COLO668 (cell line): ENCODE results near the gene GABARAP.
"Not testable (repeated sequence)": the region's sequence is repeated elsewhere in the genome, so short reads cannot be mapped to it uniquely, and the experiment has no call there.

ENCODE experiments used
- DNase-seq: peaks from one replicate; lab custom pipeline; 2025; ENCODE audit not compliant: unreplicated experiment; lab: John Stamatoyannopoulos, UW

The GABARAP gene

DNA sequence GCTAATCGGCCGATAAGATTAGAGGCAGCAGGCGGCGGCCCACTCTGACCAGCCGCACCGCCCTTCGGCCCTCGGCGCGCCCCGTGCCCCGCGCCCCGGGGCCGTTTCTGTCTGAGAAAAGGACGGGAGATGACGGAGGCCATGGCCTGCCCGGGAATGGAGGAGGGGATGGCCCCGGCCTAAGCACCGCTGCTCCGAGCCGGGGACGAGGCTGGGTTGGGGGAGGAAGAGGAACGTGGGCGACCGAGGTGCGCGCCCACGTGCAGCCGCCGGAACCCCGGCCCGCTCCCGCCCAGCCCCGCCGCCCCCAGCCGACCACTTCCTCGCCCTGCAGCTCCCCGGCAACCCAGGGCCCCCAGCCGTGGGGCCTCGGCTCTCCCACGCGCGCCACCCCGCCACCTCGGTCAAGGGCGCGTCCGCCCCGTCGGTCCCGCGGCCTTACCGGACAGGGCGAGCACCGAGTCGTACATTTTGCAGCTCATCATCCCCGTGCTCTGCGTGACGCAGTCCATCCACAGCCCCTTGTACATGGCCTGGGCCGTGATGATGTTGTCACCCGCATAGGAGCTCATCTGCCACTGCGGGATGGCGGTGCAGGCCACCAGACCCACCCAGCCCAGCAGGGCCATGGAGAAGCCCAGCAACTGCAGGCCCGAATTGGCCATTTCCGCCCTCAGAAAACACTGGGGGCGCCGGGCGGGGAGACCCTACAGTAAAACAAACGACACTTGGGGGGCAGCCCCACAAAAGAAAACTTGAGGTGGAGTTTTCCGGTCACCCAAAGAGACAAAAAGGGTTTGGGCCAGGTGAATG, 19.3 kb upstream of the GABARAP start:
- peak; percentile 29 for DNase-seq

DNA sequence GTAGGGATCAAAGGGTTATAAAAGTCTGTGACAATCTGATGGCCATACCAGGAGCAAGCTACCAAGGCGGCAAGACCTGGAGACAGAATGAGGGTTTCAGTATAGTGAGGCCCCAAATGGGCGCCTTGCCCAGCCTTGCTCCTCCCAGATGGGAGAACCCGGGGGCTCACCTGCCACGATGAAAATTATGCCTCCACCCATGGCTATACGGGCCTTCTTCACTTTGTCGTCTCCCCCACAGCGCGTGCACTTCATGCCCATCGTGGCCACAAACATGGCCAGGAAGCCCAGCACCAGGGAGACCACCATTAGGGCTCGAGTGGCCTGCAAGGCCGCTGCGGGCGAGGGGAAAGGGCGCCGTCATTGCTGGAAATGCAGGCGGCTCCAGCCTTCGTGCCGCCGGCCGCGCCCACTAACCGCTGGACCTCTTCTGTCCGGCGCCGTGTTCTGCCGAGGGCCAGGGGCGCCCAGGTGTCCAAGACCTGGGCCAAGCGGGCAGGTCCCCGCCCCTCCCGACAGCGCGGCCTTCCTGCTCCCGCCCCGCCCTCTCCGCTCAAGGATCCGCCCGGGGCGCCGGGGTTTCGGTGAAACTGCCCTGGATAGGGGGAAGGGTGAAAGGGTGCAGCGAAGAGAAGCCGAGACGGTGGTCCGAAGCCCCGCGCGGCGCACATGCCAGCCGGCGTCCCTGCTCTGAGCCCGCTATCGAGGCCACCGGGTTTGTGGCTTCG, 18.6 kb upstream of the GABARAP start:
- DNase-seq, result peak; percentile 78

DNA sequence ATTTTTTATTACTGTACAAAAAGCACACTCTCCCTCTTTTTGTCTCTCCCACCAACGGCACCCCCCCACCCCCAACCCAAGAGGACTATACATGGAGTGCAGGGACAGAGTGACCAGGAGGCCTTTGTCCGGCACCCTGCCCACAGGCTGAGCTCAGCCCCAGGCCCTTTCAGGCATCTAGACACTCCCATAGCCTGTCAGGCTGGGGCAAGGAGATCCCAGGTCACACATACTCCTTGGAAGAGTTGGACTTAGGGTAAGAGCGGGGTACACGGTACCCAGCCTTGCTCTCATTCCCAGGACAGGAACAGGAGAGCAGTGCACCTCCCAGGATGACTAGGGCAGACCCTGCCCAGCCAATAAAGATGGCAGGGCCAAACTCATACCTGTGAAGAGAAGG, 17.9 kb upstream of the GABARAP start:
- no peak for DNase-seq

DNA sequence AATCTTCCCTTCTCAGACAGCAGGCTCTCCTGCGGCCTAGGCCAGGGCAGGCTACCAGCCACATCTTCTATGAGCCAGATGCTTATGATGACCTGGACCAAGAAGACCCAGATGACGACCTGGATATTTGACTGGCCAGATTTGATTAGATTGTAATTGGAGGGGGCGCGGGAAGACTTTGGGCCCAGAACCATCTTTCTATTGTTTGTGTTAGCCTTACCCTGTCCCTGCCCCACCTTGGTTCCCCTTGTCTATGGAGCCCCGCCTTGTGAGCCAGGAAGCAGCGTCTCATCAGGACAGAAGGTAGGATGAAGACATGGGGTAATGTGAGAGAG, 17.3 kb upstream of the GABARAP start:
- no peak for DNase-seq

DNA sequence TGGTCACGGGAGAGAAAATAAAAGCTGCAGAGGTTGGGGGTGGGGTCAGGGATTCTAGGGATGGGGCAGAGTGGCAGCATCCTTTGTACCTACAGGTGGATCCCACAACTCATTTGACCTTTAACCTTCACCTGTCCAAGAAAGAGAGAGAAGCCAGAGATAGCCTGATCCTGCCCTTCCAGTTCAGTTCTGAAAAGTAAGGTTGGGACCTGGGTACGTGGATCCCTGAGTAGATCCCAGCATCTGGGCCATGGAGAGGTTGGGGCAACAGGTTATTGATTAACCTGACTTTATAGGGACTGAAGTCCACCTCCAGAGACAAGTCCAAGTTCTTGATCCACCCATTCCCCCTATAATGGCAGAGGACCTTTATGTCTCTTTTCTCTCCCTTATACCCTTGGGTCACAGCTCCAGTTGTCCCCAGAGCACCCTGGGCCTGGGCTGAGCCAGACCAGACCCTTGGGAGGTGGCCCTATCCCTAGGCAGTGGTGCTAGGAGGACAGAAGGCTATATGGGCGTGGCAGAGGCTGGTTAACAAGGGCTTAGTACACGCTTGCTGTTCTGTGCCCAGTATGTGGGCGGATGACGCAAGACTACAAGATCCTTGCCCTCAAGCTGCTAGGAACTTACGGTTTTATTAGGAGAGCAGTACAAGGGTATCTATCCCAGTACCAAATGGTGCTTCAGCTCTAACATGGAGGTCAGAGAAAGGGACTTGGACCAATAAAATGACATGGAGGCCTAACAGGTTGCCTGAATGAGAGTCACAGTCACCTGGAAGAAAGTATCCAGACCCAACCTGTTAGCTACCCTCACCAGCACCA, 16.7 kb upstream of the GABARAP start:
- peak; percentile 14 for DNase-seq

DNA sequence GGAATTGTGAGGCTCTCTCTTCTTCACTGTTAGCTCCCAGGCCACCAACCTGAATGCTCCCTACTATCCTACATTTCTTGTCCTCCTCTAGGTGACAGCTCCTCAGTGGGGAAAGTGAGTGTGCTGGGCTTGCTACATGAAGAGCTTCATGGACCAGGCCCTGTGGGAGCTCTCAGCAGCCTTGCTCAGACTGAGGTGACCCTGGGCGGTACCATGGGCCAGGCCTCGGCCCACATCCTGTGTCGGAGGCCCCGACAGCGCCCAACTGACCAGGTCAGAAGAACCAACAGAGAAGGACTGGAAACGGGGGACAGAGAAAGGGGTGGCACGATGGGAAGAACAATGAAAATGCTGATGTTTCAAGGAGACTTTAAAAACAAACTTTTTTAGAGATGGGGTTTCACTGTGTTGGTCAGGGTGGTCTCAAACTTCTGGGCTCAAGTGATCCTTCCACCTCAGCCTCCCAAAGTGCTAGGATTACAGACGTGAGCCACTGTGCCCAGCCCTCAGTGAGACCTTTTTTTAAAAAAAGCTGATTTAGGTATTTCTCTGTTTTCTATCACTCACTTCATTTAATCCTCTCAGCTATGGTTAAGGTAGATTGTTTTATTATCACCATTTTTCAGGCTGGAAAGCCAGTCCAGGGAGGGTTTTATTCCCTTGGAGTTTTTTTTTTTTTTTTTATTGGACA, 14.7 kb upstream of the GABARAP start:
- DNase-seq, result no peak

DNA sequence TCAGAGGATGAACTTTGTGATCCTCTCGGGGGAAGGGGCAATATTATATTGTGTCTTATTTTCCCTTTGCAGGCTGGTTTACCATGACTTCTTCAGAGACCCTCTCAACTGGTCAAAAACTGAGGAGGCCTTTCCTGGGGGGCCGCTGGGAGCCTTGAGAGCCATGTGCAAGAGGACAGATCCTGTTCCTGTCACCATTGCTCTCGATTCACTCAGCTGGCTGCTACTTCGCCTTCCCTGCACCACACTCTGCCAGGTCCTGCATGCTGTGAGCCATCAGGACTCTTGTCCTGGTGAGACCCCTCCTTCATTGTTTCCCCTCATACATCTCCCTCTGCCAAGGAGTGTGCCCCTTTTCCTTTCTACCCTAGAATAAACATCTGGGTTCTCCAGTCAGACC, 12.3 kb upstream of the GABARAP start:
- DNase-seq, result no peak

DNA sequence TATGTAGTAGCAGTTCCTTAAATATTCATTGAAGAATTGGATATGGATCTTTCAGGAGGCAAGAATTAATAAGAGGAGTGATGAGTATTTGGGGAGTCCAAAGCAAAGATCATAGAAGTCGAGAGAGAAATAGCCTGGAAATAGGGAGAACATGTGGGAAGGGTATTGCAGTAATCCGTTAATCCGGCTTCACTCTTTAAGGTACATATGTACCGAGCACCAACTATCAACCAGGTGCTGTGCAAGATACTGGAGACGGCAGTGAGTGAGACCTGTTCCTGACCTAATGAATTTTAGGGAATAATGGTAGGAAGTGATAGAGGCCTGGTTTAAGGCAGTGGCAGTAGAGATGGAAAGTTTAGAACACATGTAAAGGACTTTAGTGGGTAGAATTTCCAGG, 10.8 kb upstream of the GABARAP start:
- DNase-seq, result no peak

DNA sequence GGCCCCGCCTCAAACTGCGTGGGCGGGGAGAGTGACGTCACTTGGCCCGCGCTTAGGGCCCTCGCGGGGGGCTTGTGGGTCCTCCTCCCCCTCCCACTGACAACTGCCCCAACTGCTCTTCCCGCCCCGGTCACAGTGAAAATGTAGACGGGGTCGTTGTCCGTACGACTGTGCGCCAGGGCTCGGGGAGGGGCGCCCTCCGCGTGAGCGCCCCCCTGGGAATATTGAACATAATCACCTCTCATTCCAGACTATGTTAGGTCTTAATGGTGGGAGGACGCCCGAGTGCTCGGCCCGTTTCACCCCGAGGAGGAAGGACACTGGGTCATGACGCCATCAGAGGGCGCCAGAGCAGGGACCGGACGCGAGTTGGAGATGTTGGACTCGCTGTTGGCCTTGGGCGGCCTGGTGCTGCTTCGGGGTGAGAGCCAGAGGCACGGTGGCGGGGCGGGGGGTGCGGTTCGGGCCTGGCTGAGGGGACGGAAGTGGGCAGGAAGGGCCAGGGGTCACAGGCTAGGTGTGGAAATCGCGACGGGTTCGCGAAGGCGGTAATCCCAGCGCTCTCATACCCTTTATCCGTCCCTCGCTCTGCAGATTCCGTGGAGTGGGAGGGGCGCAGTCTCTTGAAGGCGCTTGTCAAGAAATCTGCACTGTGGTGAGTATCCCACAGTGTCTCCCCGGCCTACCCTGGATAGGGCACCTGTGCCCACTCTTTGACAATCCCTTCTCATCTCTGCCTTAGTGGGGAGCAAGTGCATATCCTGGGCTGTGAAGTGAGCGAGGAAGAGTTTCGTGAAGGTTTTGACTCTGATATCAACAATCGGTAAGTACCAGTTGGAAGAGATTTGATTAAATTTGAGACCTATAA, 10.2 kb upstream of the GABARAP start, which contains the start of gene ELP5:
Gene ELP5, plus strand, starts transcription at position 40 of the 868 bp plus-strand sequence. Its CDS starts 336 bp downstream, at position 376.
- peak; percentile 89 for DNase-seq

DNA sequence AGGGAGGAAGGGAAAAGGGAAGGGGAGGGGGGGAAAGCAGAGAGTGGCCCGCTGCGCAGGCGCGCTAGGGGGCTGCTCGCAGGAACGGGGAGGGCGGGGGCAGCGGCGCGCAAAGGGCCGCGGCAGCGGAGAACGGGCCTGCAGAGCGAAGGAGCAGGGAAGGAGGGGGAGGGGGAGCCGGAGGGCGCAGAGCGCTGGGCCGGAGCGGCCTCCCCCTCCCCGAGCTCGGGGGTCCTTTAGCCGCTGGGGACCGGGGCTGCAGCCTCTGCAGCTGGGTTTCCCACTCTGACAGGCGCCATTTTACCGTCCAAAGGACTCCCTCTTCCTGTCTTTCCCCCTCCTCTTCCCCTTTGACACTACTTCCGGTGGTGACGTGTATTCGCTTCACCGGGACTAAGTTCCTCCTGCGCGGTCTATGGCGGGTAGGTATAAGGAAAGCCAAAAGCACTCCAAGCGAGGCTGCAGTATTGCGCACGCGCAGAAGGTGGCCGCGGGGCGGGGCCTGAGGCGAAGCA, 9.5 kb upstream of the GABARAP start, which contains the start of gene CTDNEP1:
Gene CTDNEP1, minus strand, starts transcription at position 74 of the 515 bp plus-strand sequence. CDS start 438 bp downstream, outside the sequence.
- peak; percentile 92 for DNase-seq

DNA sequence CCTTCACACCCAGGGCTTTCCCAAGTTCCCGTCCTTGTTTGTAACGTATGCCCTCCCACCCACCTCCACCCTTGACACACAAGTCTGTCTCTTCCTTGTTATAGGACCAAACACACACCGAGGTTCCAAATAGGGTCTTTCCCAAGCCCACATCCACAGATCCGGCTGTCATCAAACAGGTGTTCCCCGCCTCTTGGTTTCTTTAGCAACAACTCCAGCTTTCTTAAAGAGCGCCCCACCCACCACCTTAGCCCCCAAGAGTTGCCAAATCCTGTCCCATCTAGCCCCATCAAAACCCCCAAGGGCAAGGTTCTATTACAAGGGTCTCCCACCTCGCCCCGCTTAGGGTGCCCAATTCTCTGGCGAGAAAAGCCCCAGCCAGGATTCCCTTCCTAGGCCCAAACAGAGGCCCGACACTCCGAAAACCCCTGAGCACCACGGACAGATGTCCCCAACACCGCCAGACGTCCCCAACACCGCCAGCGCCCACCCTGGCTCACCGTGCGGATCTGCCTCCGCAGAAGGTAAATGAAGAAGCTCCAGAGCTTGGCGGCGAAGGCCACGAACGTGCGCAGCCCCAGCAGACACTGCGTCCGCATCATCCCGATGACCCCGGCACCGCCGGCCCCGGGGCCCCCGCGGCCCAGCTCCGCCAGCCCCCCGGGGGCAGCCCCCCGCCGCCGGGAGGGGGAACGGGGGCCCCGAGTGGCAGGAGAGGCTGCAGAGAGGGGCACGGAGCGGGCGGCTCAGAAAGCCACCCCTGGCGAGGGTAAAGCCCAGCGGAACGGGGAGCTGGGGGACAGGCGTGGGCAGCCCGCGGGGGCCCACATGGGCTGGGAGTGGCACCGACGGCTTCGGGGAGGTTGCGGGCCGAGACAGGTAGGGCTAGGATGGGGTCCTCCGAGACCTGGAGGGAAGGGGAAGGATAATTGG, 8.7 kb upstream of the GABARAP start:
- no peak for DNase-seq

DNA sequence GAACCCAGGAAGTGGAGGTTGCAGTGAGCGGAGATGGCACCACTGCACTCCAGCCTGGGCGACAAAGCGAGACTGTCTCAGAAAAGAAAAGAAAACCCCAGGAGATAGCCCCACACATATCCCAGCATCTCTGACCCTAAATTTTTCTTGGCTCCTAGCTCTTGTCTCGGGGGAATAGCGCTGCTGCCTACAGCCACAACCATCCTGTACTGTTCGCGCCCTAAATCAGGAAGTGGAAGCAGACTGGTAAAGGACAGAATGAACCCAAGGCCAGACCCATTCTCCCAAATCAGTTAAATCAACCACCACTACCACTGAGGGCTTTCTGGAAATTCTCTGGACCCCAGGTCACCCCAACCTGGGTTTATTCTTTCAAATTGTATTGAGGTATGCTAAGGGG, 7.6 kb upstream of the GABARAP start:
- no peak for DNase-seq

DNA sequence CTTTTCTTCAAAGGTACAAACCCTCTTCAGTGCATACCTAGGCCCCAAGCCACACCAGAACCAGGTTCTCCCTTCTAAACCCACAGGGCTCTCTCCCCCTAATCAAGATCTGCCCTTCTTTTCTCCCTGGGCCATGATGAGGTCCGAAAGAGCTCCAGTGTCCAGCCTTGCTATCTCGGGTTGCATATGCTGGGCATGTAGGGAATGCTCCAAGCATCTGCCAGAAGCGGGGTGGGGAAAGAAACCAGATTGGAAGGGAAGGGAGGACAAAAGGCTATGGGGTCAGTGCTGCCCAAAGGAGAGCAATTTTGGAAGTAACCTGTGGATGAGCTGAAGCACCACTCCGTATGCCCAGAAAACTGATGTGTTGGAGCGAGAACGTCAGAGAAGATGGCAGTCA, 7.0 kb upstream of the GABARAP start:
- no peak for DNase-seq

DNA sequence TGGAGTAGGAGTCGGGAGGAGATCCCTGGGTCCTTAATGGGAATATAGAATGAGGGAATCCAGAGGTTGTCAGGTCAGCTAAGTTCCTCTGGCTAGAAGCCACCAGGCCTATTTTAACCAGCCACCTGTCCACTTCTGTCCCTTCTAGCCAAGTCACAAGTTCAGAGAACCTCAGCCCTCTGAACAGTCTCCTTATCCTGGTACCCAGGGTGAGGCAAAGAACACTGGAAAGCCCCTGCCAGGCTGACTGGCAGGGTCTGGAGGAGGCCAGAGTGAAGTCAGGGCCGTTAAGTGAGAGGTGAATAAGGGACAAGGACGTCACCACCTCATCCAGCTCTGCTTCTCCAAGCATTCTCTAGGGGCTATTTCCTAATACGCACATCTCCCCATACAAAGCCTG, 6.5 kb upstream of the GABARAP start:
- no peak for DNase-seq

DNA sequence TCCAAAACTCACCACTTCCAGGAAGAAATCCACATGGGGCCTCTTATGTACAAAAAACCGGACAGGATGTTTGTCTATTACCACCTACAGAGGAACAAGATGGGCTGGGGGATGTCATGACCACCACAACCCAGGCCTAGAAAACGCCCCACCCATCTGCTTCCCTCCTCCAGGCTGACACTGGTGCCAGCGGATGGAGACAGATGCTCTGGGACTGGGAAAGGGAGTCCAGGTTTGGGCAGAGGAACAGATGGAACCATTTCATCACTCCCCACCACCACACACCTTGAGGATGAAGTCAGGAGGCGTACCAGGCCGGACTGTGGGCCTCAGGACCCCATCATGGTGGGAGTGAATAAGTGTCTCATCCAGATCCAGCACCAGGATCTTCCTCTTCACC, 4.5 kb upstream of the GABARAP start:
- no peak for DNase-seq

DNA sequence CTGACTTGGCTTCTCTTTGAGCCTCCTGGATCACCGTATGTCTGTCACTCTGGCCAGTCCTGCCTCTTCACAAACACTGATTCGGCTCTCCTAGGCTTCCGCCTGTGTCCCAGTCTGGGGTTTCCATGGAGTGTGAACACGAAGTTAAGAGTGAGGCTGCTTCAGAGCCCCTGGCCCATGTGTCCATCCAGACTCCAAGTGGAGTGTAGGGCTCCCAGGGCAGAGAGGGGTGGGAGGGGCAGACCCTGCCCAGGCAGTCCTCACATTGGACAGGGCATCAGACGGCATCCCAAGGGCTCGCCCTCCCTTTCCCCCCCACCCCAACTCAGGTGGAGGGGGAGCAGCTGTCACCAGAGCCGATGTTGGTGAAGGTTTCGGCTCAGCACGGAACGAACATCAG, 1.6 kb upstream of the GABARAP start:
- not testable (repeated sequence) for DNase-seq

DNA sequence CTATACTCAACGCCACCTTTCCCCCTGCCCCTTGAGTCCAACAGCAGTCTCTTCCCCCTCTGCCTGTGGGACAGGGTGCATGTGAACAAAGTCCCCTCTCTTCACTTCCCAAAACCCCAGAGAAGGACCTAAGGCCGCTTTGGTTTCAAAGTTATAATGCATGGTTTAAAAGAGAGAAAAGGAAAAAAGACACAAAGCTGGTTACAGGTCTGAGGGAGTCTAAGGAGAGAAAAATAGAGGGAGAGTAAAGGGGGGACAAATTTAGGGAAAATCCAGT, 1.1 kb upstream of the GABARAP start:
- no peak for DNase-seq

DNA sequence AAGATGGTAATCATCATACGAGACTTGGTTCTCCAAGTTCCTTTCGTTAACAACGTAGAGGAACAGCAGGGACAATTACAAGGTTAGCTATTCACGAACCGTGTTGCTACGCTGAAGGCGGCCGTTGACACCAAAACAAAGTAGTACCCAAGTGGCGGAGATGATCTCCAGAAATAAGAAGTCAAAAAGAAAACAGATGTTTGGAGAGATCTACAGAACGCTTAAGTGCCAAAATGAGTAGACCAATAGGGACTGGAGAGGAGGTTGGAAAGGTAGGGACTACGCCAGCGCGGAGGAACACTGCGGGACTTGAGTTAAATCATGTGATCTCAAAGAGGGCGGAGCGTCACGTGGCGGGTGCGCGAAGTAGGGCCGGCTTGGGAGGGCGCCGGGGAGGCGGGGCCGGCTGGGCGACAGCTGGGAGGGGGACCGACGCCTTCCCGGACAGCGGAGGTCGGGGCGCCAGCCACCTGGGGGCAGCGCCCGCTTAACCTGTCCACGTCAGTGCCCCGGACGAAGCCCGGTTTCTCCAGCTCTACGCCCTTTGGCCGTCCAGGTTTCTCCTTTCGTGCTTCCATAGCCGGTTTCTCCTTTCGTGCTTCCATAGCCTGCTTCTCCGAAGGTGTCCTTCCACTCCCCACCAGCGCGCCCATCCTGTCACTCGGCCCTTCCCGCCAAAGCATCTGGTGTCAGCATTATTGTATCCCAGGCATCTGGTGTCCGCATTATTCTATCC, 636 bp upstream of the GABARAP start:
- DNase-seq, result peak; percentile 94
